Measurements from ENCODE around the gene RFX2.
"Not testable (repeated sequence)": the region's sequence is repeated elsewhere in the genome, so short reads cannot be mapped to it uniquely, and the experiment has no call there.

RFX2 gene

DNA sequence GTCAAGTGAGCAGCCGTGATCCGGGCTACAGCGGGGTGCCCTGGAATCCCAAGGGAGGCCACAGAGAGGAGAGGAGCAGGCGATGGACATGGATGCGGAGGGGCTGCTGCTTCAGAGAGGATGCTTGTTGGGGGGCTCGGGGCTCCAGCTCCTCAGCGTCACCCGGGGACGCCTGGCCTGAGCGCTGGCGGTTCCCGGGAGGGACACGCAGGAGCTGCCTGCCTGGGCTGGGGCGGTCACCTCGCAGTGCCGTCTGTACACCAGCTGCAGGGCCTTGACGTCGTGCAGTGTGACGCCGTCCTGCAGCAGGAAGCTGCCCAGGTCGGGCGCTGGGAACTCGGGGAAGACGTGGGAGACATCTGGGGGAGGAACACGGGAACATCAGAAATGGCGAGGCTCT is 102.4 kb downstream of the RFX2 start:
- DNase-seq, result no peak

DNA sequence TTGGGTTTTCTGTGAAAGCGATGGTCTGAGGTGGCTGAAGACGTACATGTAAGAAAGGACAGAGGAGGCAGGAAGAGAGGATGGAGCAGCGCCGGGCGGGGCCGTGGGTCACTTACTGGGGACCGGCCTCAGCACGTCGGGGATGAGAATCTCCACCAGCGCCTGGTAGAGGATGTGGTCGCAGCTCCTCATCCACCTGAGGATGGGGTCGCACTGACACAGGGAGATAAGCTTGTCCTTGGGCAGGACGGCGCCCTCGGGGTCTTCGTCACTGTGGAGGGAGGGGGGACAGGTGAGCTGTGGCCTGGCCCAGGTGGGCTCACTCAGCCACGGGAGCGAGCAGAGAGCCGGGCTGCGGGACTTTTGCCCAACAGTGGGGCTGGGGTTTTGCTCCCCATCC is 103.4 kb downstream of the RFX2 start:
- DNase-seq, result no peak

DNA sequence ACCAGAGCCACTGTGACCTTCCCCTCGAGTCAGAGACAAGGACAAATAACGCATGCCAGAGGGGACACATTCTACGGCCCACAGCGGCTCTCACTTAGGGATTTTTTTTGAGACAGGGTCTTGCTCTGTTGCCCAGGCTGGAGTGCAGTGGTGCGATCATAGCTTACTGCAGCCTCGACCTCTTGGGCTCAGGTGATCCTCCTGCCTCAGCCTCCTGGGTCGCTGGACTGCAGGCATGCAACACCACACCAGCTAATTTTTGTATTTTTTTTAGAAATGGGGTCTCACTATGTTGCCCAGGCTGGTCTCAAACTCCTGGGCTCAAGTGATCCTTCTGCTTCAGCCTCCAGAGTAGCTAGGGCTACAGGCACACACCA is 104.2 kb downstream of the RFX2 start:
- not testable (repeated sequence) for DNase-seq

DNA sequence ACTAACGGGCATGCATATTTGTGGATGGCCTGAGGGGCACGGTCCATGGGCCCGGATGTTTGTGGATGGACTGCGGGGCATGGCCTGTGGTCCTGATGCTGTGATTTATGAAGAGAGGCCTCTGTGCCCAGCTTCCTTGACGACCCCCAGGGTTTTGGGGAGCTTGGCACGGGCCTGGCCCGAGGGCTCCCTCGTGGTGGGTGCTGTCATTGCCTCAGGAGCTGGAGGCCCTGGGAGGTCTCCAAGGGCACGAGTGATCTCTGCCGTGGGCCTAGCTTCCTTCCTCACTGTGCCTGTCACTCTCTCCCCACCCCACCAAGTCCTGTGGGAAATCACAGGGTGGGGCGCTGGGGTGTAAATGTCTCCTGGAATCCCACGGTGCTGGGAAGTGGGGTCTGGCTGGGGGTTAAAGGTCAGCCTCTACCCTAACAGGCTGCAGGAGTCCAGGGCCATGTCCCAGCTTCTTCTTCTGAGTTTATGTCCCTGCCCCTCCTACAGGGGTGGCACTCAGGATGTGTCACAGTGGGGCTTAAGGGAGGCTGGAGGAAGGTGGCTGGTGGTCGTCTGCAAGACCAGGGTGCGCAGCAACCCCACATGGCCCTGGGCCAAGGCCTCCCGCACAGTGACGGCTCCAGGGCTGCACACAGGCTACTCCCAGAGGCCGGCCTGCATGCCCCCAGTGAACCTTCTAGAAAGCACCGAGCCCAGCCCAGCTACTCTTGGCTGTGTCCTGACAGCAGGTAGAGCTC is 104.8 kb downstream of the RFX2 start:
- no peak for DNase-seq

DNA sequence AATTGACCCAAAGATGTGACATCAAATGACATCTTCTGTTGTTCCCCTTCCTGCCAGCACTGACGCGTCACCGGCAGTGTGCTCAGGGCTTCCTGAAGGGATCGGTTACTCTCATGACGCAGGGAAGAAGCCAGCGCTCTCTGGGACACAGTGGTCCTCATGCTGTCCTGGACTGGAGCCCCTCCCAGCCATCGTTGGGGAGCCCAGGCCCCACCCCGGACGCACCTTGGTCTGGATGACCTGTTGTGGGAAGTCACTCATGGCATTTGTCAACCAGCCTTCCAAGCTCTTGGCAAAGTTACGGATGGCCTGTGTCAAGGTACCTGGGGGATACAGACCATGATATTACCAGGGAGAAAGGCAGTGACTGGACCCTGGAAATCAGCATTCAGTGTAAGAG is 106.3 kb downstream of the RFX2 start:
- no peak for DNase-seq

DNA sequence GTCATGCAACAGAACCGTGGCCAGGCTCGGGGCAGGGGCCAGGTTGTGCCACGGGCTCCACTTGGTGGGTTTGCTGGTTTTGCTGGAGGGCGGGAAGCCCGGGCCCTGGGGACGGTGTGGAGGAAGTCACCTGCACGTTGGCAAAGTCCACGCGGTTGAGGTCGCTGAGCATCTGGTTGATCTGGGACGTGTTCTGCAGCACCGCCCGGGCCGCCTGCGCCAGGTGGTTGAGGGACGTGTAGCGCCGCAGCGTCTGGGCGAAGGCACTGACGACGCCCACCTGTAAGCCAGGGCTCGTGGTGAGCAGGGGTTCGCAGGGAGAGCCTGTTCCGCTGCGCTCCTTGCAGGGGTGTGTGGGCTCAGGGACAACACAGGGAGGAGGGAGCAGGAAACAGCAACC is 107.7 kb downstream of the RFX2 start:
- no peak for DNase-seq

DNA sequence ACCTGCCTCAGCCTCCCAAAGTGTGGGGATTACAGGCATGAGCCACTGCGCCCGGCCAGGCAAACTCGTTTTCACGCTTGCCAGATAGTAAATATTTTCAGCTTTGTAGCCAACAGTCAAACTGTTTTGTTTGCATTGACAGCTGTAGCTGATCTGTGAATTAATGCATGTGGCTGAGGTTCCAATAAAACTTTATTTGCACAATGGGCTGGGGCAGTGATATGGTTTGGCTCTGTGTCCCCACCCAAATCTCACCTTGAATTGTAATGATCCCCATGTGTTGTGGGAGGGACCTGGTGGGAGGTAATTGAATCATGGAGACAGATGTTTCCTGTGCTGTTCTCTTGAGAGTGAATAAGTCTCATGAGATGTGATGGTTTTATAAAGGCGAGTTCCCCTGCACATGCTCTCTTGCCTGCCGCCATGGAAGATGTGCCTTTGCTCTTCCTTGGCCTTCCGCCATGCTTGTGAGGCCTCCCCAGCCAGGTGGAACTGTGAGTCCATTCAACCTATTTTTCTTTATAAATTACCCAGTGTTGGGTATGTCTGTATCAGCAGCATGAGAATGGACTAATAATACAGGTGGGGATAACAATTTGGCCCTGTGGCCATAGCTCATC is 110.0 kb downstream of the RFX2 start:
- no peak for DNase-seq

DNA sequence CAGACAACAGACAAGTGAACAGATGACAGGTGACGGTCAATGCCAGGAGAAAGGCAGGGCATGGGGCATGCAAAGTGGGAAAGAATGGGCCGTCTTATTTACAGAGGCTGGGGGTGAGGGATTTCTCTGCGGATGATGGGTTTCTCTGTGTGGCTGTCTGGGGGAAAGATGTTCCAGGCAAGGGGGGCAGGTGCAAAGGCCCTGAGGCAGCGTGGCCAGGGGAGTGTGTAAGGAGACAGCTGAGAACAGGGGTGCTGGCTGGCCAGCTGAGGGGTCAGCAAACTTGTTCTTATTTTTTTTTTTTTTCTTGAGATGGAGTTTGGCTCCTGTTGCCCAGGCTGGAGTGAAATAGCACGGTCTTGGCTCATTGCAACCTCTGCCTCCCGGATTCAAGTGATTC is 110.6 kb downstream of the RFX2 start:
- no peak for DNase-seq

DNA sequence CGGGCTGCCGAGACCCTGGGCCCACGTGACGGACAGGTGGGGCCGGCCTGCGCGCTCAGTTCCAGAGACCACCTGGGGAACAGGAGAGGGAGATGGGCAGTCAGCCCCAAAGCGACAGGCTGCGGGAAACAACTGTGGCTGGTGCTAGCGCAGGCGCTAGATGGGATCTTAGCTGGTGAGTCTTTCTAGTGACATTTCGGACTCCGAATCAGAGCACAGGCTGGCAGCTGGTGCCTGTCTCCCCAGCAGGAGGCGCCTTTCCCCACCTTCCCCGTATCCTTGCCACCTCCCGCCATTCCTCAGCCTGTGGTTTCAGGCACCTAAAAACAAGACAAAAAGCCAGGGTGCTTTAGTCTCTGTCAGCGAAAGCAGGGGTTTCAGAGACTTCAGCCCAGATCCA is 112.9 kb downstream of the RFX2 start:
- no peak for DNase-seq

DNA sequence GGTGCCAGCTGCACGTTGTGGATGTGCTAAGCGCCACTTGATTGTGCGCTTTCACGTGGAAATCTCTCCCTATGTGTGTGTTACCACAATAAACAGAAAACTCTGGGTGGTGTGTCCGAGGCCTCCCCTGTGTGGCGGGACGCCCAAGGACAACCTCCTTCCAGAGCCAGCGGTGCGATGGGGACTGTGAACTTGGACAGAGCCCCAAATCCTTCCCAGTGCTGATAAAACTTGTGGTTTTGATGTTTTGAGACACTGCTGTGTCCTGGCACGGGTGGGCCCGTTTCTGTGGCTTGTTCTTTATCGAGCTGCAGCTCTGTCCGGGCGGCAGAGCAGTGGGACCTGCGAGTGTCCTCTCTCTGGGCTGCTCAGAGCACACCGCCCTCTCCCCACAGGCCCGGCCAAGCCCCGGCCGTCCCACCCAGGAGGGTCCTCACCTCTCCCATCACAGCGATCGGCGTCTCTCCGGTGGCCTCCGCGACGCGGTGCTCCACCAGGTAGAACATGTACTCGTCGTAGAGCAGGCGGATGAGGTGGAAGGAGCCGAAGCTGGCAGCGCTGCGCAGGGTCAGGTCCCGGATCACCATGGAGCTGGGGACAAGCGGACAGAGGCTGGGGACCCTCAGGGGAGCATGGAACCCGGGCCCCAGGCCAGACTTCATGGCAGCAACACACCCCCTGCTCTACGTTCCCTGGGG is 113.5 kb downstream of the RFX2 start:
- DNase-seq, result no peak

DNA sequence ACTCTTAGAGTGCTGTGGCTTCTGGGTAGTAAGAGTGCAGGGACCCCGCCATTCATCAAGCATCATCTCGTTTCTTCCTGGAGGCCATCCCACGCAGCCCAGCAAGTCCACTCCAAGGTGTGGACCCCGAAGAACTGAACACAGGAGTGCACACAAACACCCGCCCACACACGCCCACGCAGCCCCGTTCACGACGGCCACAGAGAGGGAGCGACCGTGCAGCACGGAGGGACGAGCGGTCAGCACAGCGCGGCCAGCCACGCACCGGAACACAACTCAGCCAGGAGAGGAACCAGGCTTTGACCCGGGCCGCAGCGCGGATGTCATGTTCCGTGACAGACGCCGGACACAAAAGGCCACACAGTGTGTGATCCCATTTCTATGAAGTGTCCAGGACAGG is 114.2 kb downstream of the RFX2 start:
- no peak for DNase-seq

DNA sequence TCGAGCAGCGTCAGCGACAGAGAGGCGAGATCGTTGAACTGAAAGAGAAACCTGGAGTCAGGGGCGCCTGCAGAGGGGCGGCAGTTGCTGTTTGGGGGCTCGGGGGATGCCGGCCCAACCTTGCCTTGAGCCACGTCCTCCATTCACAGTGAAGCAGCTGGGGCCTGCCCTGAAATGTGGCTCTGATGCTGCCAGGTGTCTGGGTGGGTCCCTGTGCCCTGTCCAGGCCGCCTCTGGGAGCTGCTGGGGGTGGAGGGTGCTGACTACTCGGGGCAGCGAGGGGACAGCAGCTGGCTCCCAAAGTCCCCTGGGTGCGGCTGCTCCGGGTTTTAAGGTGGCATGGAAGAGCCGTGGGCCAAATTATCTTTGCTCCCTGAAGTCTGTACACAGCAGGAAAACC is 114.7 kb downstream of the RFX2 start:
- no peak for DNase-seq

DNA sequence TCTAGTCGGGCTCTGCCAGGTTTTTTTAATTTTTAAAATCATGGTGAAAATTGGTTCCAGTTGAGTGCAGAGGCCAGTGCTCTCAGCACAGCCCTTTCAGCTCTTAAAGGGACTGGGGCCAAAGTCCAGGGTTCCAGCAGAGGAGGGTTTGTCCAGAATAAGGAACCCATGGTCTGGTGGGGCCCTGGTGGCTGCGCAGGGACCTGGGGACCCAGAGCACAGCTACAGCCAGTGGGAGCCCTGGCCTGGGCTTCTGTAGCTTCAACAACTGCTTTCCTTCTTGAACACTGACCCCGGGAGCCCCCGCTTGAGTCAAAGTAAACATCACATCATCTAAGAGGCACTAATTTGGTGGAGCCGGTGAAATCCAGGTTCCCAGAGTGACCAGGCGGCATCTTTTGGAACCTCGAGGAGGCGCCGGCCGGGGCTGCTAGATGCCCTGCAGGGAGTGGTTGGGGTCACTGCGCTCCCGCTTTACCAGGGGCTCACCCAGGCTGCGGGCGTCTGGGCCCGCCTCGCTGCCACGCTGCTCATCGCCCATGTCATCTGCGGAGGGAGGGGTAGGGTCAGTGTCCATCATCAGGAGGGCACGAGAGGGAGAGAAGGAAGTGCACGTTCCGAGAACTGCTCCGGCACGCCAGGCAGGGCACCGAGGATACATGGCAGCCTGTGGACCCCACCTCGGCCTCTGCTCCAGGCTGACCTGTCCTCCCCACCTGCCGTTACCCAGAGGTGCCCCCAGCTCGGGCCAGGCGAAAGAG is 115.7 kb downstream of the RFX2 start:
- DNase-seq, result no peak

DNA sequence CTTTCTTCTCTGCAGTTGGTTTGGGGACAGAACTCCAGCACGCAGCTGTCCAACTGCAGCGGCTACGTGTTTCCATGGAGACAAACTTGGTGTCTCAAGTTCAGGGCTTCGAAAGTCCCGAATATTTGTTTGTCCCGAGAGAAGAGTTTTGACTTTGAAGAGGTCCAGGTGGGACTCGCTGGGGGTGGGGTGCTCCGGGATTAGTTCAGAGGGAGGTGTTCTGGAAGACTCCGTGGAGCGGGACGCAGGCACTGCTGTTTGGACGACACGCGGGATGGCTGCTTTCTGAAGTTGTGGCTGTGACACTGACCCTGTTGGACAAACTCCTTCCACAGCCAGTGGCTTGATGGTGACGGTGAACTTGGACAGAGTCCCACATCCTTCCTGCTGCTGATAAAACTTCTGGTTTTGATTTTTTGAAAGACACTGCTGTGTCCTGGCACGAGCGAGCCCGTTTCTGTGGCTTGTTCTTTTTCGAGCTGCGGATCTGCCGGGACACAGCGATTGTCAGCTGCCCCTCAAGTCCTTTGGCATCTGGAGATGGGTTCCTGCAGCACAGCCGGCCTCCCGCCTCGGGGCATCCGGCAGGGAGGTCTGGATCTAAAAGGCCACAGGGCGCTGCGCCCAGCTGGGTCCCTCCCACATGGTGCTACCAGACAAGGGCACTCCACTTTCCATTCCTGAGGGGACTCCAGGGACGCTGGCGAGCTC is 116.5 kb downstream of the RFX2 start:
- DNase-seq, result no peak

DNA sequence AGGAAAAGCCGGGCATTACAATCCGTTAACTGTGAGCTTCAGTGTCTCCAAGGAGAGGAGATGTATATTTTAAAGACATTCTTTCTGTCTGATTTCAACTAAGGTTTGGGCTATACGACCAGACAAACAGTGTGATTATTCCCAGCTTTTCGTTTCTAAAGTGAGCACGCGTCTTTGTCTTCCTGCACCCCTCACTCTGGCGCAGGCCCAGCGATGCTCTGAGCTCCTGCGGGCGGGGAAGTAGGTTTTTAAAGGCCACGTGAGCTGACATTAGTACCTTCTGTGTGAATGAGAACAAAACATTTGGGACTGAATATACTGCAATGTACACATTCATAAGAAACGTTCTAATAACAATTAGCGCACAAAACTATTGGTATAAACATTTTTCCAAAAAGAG is 117.1 kb downstream of the RFX2 start:
- DNase-seq, result no peak

DNA sequence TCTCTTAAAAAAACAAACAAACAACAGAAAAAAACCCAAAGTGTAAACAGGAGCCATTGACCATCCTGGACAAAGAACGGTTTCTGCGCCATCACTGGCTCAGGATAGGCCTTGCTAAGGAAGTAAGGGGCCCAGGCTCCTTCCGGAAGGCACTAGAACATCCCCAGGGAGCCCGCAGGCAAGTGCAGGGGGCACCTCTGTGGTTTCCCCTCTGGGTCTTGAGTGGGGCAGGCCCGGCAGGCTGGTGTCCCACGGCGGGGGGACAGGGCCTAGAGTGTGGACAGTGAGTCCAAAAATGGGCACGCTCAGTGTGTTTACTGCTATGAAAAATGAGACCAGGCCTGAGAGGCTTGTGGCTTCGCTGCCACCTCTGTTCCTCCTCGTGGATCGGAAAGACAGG is 117.5 kb downstream of the RFX2 start:
- no peak for DNase-seq

DNA sequence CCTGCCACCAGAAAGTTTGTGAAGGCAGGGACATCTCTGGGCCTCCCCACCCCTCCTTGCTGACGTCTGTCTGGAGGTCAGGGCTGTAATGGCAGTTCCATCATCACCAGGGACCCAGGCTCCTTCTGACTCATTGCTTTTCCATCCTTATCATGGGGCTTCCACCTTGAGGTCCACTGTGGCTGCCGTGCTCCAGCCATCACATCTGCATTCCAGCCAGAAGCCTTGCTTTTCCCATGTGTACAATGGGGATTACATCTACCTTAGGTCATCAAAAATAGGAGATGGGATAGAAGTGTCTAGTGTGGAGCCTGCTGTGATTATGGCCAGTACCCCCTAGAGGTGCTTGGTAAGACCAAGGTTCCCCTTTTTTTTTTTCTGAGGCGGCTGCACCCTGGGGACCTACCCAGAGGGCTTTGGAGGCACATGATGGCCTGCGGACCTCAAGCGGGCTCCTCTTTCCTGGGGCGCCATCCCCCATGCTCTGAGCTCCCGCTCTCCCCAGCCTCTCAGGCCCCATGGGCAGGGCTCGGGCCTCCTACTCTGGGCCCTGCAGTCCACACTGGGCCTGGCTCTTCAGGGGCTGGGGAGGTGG is 119.0 kb downstream of the RFX2 start:
- no peak for DNase-seq

DNA sequence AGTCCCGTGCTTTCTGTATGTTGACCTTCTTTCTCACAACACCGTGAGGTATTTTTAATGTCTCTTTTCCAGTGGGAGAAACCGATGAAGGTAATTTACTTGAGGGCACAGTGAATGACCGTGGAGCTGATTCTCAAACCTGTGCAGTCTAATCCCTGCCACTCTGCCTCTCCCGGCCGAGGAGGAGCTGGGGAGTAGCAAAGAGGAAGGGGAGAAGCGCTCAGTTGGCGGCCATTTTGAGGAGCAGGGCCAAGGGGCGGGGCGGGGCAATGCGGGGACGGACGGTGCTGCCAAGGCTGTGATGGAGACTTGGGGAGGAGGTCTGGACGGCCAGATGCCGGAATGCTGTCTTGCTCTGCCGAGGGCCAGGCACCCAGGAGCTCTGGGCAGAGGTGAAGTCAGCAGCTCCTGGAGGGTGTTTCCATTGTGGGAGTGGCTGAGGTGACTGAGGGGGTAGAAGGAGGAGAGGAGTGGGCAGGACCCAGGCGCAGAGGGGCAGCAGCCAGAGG is 120.0 kb downstream of the RFX2 start:
- DNase-seq, result no peak

DNA sequence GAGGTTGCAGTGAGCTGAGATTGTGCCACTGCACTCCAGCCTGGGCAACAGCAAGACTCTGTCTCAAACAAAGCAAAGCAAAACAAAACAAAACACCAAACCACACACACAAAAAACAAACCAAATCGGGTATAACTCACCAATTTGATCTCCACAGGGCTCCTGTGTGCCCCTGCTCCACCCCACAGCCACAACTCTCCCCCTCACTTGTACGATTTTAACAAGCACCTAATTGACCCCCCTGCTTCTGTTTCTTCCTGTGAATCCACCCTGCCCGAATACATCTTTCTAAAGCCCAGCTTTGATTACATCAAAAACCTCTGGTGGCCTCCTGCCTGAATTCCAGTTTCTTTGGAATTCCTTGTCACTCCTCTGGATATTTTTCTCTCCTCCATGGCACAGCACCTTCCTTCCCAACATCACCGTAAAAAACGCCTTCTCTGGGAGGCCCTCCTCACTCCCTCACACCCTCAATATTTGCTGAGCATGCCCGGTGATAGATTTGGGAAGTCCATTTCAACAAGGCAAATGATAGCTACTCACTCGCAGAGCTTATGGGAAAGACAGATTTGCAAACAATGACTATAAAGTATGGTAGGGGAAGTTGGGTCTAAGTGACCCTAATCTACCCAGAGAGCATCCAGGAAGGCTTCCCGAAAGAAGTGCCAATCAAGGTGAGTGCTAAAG is 120.8 kb downstream of the RFX2 start:
- DNase-seq, result no peak

DNA sequence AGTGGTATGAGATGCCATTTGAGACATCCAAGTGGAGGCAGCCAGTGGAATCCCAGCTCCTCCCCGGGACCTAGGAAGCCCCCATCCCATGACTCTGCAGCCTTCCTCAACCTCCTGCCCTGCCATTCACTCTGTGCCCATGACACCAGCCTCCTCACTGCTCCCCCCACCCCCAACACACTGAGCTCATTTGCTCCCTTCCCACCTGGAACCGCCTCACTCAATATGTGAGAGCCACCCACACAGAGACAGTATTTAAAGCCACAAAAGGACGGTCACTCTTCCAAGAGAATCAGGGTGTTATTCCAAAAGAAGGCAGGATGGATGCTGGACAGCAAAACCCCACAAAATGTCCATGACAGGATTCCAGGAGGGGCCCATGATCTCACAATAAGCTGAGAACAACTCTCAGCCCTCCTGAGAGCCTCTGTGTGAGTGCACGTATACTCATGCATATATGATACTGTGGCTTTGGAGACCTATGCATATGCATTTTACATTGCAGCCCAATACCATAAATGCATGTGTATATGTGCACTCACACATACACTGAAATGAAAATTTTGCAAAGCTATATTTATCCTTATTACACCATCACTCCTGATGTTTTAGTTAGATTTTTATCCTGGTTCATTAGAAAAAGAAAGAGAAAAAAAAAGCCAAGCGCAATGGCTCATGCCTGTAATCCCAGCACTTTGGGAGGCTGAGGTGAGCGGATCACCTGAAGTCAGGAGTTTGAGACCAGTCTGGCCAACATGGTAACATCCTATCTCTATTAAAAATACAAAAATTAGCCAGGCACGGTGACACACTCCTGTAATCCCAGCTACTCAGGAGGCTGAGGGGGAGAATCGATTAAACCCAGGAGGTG is 121.5 kb downstream of the RFX2 start:
- DNase-seq, result no peak

Data from effector CD8-positive, alpha-beta T cell (primary cell).